ENCODE results near the gene DNAJB5.

DNAJB5 gene

GRCh38 chr9:34985311-34985899, 4.1 kb upstream of the DNAJB5 start:
- peak in 5 of 6 experiments; percentile 8 to 47 (median 30) for DNase-seq

- DNase-seq, result peak; percentile 42 to 66 (median 52)
Measured at GRCh38 chr9:34986540-34987047, 3.0 kb upstream of the DNAJB5 start.

- no peak for DNase-seq
Measured at GRCh38 chr9:34987160-34987901, 2.2 kb upstream of the DNAJB5 start.

- DNase-seq, result peak in 4 of 6 experiments; percentile 9 to 19 (median 18)
Measured at GRCh38 chr9:34988218-34989002, 1.1 kb upstream of the DNAJB5 start.

GRCh38 chr9:34989946-34990635, 546 bp downstream of the DNAJB5 start:
- DNase-seq, result peak in 5 of 6 experiments; percentile 19 to 62 (median 46)

- peak in 1 of 6 experiments; percentile 3 for DNase-seq
Measured at GRCh38 chr9:34990908-34991606, 1.5 kb downstream of the DNAJB5 start.

- no peak for DNase-seq
Measured at GRCh38 chr9:34991607-34992375, 2.2 kb downstream of the DNAJB5 start.

- no peak for DNase-seq
Measured at GRCh38 chr9:34992376-34992951, 2.9 kb downstream of the DNAJB5 start.

- DNase-seq, result no peak
Measured at GRCh38 chr9:34993502-34994259, 4.1 kb downstream of the DNAJB5 start.

- DNase-seq, result no peak
Measured at GRCh38 chr9:34994260-34994899, 4.8 kb downstream of the DNAJB5 start.

GRCh38 chr9:34994900-34995669, 5.5 kb downstream of the DNAJB5 start:
- no peak for DNase-seq

GRCh38 chr9:34995670-34996060, 6.1 kb downstream of the DNAJB5 start:
- DNase-seq, result no peak

- no peak for DNase-seq
Measured at GRCh38 chr9:34996181-34996904, 6.8 kb downstream of the DNAJB5 start.

GRCh38 chr9:34996905-34997279, 7.3 kb downstream of the DNAJB5 start:
- no peak for DNase-seq

- no peak for DNase-seq
Measured at GRCh38 chr9:34997379-34997781, 7.8 kb downstream of the DNAJB5 start.

GRCh38 chr9:34998266-34998665, 8.7 kb downstream of the DNAJB5 start:
- no peak for DNase-seq

- no peak for DNase-seq
Measured at GRCh38 chr9:34999576-34999975, 10.0 kb downstream of the DNAJB5 start.
